Activated CD8-positive, alpha-beta T cell treated with anti-CD3 and anti-CD28 coated beads for 36 hours (primary cell): ENCODE measurements around the gene TPM2. TPM values are rescaled to one million over a fixed set of nuclear protein-coding genes. Genes with fewer than 3 reads are reported as not detected.

ENCODE experiments used
- ATAC-seq: fragments of 200-7000 bp; cut with Tn5 transposase; one replicate; pipeline ENCODE4 v1.10.0; 2021; ENCODE audit warnings: mild to moderate bottlenecking, moderate library complexity
- CTCF ChIA-PET: fragments of 350-600 bp; sonication (Branson Sonifier 250); formaldehyde crosslinking; loops from one replicate; lab custom pipeline; 2021; ENCODE audit warnings: antibody characterized with exemption; lab: Charles Lee
- POLR2A ChIA-PET: fragments of 350-600 bp; sonication (Branson Sonifier 250); formaldehyde crosslinking; loops from one replicate; lab custom pipeline; 2021; ENCODE audit warnings: antibody characterized with exemption; lab: Charles Lee
- DNase-seq: peaks from one replicate; pipeline ENCODE4 v3.0.0-alpha.2; 2020
- H3K27ac Mint-ChIP-seq: one replicate; pipeline ENCODE4 v1.8.0; 2021; ENCODE audit warnings: mild to moderate bottlenecking, mixed read lengths
- H3K27me3 Mint-ChIP-seq: one replicate; pipeline ENCODE4 v1.8.0; 2021; ENCODE audit warnings: mixed read lengths
- H3K36me3 Mint-ChIP-seq: one replicate; pipeline ENCODE4 v1.8.0; 2021; ENCODE audit warnings: low read depth, mixed read lengths
- H3K4me1 Mint-ChIP-seq: one replicate; pipeline ENCODE4 v1.8.0; 2021; ENCODE audit warnings: low read depth, mixed read lengths
- H3K4me3 Mint-ChIP-seq: one replicate; pipeline ENCODE4 v1.8.0; 2021; ENCODE audit warnings: mild to moderate bottlenecking, moderate library complexity, mixed read lengths
- H3K9me3 Mint-ChIP-seq: one replicate; pipeline ENCODE4 v1.8.0; 2021; ENCODE audit warnings: mixed read lengths
- CTCF ChIP-seq: fragments of 200-600 bp; IDR thresholded peaks from one replicate; pipeline ENCODE4 v1.8.0; 2022; ENCODE audit warnings: antibody characterized with exemption, mild to moderate bottlenecking
- intact Hi-C: fragments of 100-400 bp; cut with micrococcal nuclease; formaldehyde crosslinking; loops from one replicate; pipeline ENCODE4 v1.10.0; 2022
- total RNA-seq, 2 experiments: library from RNA; stranded (reverse); gene quantifications; one replicate each; pipeline ENCODE4 v1.2.3, GENCODE V29; 2021

Gene TPM2
- total RNA-seq, 2 experiments from 2014 or later: 4.8 to 5.3 TPM

DNA sequence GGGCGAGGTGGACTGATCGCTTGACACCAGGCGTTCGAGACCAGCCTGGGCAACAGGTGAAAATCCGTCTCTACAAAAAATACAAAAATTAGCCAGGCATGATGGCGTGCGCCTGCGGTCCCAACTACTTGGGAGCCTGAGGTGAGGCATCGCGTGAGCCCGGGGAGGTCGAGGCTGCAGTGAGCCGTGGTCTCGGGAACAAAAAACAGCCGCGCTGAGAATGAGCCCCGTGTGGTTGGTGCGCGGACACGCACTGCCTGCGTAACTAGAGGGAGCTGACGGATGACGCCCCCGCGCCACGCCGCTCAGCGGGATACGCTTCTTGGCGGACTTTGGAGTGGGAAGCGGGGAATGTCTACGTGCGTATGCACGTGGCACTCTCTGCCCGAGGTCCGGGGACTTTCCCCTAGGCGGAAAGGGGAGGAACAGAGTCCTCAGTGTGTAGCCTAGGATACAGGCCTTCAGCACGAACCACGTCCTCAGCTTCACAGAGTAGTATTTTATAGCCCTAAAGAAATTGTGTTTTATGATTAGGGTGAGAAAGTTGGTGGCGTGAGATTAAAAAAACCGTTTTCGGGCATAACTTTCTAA, 32.1 kb downstream of the TPM2 start, which contains the start of gene RMRP:
Gene RMRP (minus strand): TSS at position 474 of the 591 bp plus-strand sequence.
- ATAC-seq (peak; percentile 95), DNase-seq (peak; percentile 97)
- peaks cover 2% of the 10 kb centered on the region for H3K27me3 Mint-ChIP-seq
- H3K27ac Mint-ChIP-seq: peak within 1 kb of the TSS; percentile 96
- CTCF ChIA-PET: interaction anchor here (0.5 to 24.5 kb wide), 26 partner anchors 10 to 1412 kb away, joined by 3 to 313 read pairs (median 4); partner anchors contain the start of genes CA9, CREB3, SIT1 and SPAG8
- H3K36me3 Mint-ChIP-seq: peaks cover 38% of the 10 kb centered on the region
- no peaks in the 10 kb centered on the region for H3K9me3 Mint-ChIP-seq
- intact Hi-C loops: loop anchor here (5.0 to 10.0 kb wide), 2 partner anchors 70 to 157 kb away; partner anchors contain the start of genes HINT2 and SPAG8
- POLR2A ChIA-PET: interaction anchor here (0.5 to 5.3 kb wide), 16 partner anchors 10 to 154 kb away, joined by 3 to 64 read pairs (median 4); partner anchors contain the start of genes CREB3, SPAG8, TLN1 and TPM2
- H3K4me3 Mint-ChIP-seq: peak within 1 kb of the TSS; percentile 81
- H3K4me1 Mint-ChIP-seq: peaks cover 59% of the 10 kb centered on the region
- TF ChIP-seq CTCF: no peak

GRCh38 chr9:35656831-35657545, 32.7 kb downstream of the TPM2 start:
- peak overlapping the region; percentile 96 for H3K27ac Mint-ChIP-seq
- H3K27me3 Mint-ChIP-seq: peaks cover 2% of the 10 kb centered on the region
- no peak for TF ChIP-seq CTCF
- intact Hi-C loops: loop anchor here (5.0 to 10.0 kb wide), 2 partner anchors 70 to 158 kb away; partner anchors contain the start of genes HINT2 and SPAG8
- ATAC-seq: no peak
- DNase-seq: no peak
- peaks cover 57% of the 10 kb centered on the region for H3K4me1 Mint-ChIP-seq
- POLR2A ChIA-PET: interaction anchor here (0.5 to 5.3 kb wide), 13 partner anchors 10 to 155 kb away, joined by 3 to 64 read pairs (median 4); partner anchors contain the start of genes CREB3, SPAG8, TLN1 and TPM2
- peaks cover 31% of the 10 kb centered on the region for H3K36me3 Mint-ChIP-seq
- CTCF ChIA-PET: interaction anchor here (0.8 to 24.5 kb wide), 17 partner anchors 9 to 225 kb away, joined by 3 to 313 read pairs (median 6); partner anchors contain the start of genes CREB3, SIT1, TLN1 and TPM2
- peak overlapping the region; percentile 81 for H3K4me3 Mint-ChIP-seq
- no peaks in the 10 kb centered on the region for H3K9me3 Mint-ChIP-seq

DNA sequence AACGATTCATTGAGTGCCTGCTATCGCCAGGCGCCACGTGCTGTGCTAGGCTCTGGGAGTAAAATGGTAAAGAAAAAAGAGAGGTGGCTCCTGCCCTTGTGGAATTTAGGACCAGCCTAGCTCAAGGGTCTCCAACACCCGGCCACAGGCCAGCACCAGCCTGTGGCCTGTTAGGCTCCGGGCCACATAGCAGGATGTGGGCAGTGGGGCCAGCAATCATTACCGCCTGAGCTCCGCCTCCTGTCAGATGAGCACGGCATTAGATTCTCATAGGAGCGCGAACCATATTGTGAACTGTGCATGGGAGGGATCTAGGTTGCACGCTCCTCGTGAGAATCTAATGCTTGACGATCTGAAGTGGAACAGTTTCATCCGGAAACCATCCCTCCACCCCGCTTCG, 33.4 kb downstream of the TPM2 start:
- no peak for TF ChIP-seq CTCF
- CTCF ChIA-PET: interaction anchor here (0.8 to 24.5 kb wide), 10 partner anchors 9 to 100 kb away, joined by 3 to 313 read pairs (median 14); partner anchors contain the start of genes CREB3, SIT1, TLN1 and TPM2
- Mint-ChIP-seq H3K27ac (no peak overlapping the region), H3K9me3 (no peaks in the 10 kb centered on the region), H3K27me3 (peaks cover 2% of the 10 kb centered on the region), H3K4me1 (peaks cover 58% of the 10 kb centered on the region), H3K4me3 (peak overlapping the region; percentile 81), H3K36me3 (peaks cover 27% of the 10 kb centered on the region)
- no peak for ATAC-seq
- DNase-seq: no peak
- intact Hi-C loops: loop anchor here (5.0 to 10.0 kb wide), 2 partner anchors 71 to 158 kb away; partner anchors contain the start of genes HINT2 and SPAG8
- POLR2A ChIA-PET: interaction anchor here (0.7 to 5.3 kb wide), 5 partner anchors 8 to 43 kb away, joined by 3 to 64 read pairs (median 3); partner anchors contain the start of gene ARHGEF39

- peaks cover 43% of the 10 kb centered on the region for H3K4me1 Mint-ChIP-seq
- H3K27ac Mint-ChIP-seq: no peak overlapping the region
- TF ChIP-seq CTCF: no peak
- no peak for ATAC-seq
- ChIA-PET POLR2A (interaction anchor here (0.7 kb wide), 1 partner anchor 37 kb away, joined by 3 read pairs; no protein-coding TSS in a partner anchor), CTCF (interaction anchor here (0.9 to 8.7 kb wide), 3 partner anchors 14 to 75 kb away, joined by 3 to 95 read pairs (median 4); no protein-coding TSS in a partner anchor)
- peaks cover 17% of the 10 kb centered on the region for H3K36me3 Mint-ChIP-seq
- no peaks in the 10 kb centered on the region for H3K9me3 Mint-ChIP-seq
- H3K27me3 Mint-ChIP-seq: peaks cover 2% of the 10 kb centered on the region
- intact Hi-C loops: loop anchor here (10.0 kb wide), 1 partner anchor 161 kb away; the partner anchor contains the start of genes HINT2 and SPAG8
- H3K4me3 Mint-ChIP-seq: no peak overlapping the region
- no peak for DNase-seq
Observed at GRCh38 chr9:35653611-35654010, 36.1 kb downstream of the TPM2 start.
